ENCODE results near the gene FAM177A1. TPM values are rescaled to one million over a fixed set of nuclear protein-coding genes. Genes with fewer than 3 reads are reported as not detected.
A peak's percentile ranks its signal among the peaks of the same experiment; 100 is the strongest.
"Not testable (repeated sequence)": the region's sequence is repeated elsewhere in the genome, so short reads cannot be mapped to it uniquely, and the experiment has no call there.

The FAM177A1 gene
- 37.9 and 41.6 TPM in 2 replicates for total RNA-seq

GRCh38 chr14:35046048-35046750 is at the start of gene FAM177A1:
Gene FAM177A1, plus strand, starts transcription at chr14:35046272. Its CDS starts 192 bp downstream, at chr14:35046464.
- no peaks in the 10 kb centered on the region for H3K9me3 Mint-ChIP-seq
- intact Hi-C loops (cut with micrococcal nuclease), result loop anchor here (1.0 to 5.0 kb wide), 8 partner anchors 64 to 781 kb away; partner anchors contain the start of genes BRMS1L, NFKBIA, PRORP and PSMA6
- peaks cover 28% of the 10 kb centered on the region for H3K4me1 Mint-ChIP-seq
- H3K27ac Mint-ChIP-seq, result peak within 1 kb of the TSS; percentile 99
- no peaks in the 10 kb centered on the region for H3K27me3 Mint-ChIP-seq
- H3K36me3 Mint-ChIP-seq (ENCODE audit: low read depth), result peaks cover 17% of the 10 kb centered on the region
- H3K4me3 Mint-ChIP-seq, result peak within 1 kb of the TSS; percentile 96
- peak; percentile 99 for DNase-seq

- no peaks in the 10 kb centered on the region for H3K9me3 Mint-ChIP-seq
- no peak overlapping the region for H3K27ac Mint-ChIP-seq
- no peak overlapping the region for H3K4me3 Mint-ChIP-seq
- intact Hi-C loops (cut with micrococcal nuclease), result no loop called here
- no peak for DNase-seq
- peaks cover 10% of the 10 kb centered on the region for H3K4me1 Mint-ChIP-seq
- H3K27me3 Mint-ChIP-seq, result no peaks in the 10 kb centered on the region
- H3K36me3 Mint-ChIP-seq (ENCODE audit: low read depth), result peaks cover 21% of the 10 kb centered on the region
Observed at GRCh38 chr14:34997762-34998161, 48.3 kb upstream of the FAM177A1 start.

GRCh38 chr14:34999500-34999899 is 46.6 kb upstream of the FAM177A1 start:
- peaks cover 26% of the 10 kb centered on the region for H3K36me3 Mint-ChIP-seq (ENCODE audit: low read depth)
- no peak overlapping the region for H3K4me3 Mint-ChIP-seq
- intact Hi-C loops (cut with micrococcal nuclease), result no loop called here
- H3K27me3 Mint-ChIP-seq, result no peaks in the 10 kb centered on the region
- DNase-seq, result no peak
- no peaks in the 10 kb centered on the region for H3K9me3 Mint-ChIP-seq
- H3K27ac Mint-ChIP-seq, result no peak overlapping the region
- H3K4me1 Mint-ChIP-seq, result peaks cover 5% of the 10 kb centered on the region

- peaks cover 3% of the 10 kb centered on the region for H3K4me1 Mint-ChIP-seq
- intact Hi-C loops (cut with micrococcal nuclease), result no loop called here
- H3K9me3 Mint-ChIP-seq, result no peaks in the 10 kb centered on the region
- DNase-seq, result no peak
- H3K4me3 Mint-ChIP-seq, result no peak overlapping the region
- no peaks in the 10 kb centered on the region for H3K27me3 Mint-ChIP-seq
- H3K27ac Mint-ChIP-seq, result no peak overlapping the region
- H3K36me3 Mint-ChIP-seq (ENCODE audit: low read depth), result peaks cover 28% of the 10 kb centered on the region
Observed at GRCh38 chr14:35001621-35002020, 44.5 kb upstream of the FAM177A1 start.

- Mint-ChIP-seq H3K27me3 (no peaks in the 10 kb centered on the region), H3K36me3 (ENCODE audit: low read depth) (peaks cover 35% of the 10 kb centered on the region), H3K27ac (no peak overlapping the region), H3K4me3 (no peak overlapping the region), H3K4me1 (no peaks in the 10 kb centered on the region), H3K9me3 (no peaks in the 10 kb centered on the region)
- intact Hi-C loops (cut with micrococcal nuclease), result no loop called here
- no peak for DNase-seq
Observed at GRCh38 chr14:35004839-35005238, 41.2 kb upstream of the FAM177A1 start.

- Mint-ChIP-seq H3K9me3 (no peaks in the 10 kb centered on the region), H3K4me3 (no peak overlapping the region), H3K36me3 (ENCODE audit: low read depth) (peaks cover 53% of the 10 kb centered on the region), H3K4me1 (peaks cover 2% of the 10 kb centered on the region), H3K27me3 (no peaks in the 10 kb centered on the region), H3K27ac (no peak overlapping the region)
- DNase-seq, result no peak
- intact Hi-C loops (cut with micrococcal nuclease), result no loop called here
Observed at GRCh38 chr14:35016568-35016967, 29.5 kb upstream of the FAM177A1 start.

GRCh38 chr14:35020713-35021112 is 25.4 kb upstream of the FAM177A1 start:
- no peak for DNase-seq
- H3K36me3 Mint-ChIP-seq (ENCODE audit: low read depth), result peaks cover 52% of the 10 kb centered on the region
- H3K4me3 Mint-ChIP-seq, result no peak overlapping the region
- no peaks in the 10 kb centered on the region for H3K27me3 Mint-ChIP-seq
- peaks cover 2% of the 10 kb centered on the region for H3K4me1 Mint-ChIP-seq
- intact Hi-C loops (cut with micrococcal nuclease), result no loop called here
- H3K27ac Mint-ChIP-seq, result no peak overlapping the region
- no peaks in the 10 kb centered on the region for H3K9me3 Mint-ChIP-seq

- no peak for DNase-seq
- Mint-ChIP-seq H3K36me3 (ENCODE audit: low read depth) (peaks cover 52% of the 10 kb centered on the region), H3K9me3 (peaks cover 2% of the 10 kb centered on the region), H3K27ac (no peak overlapping the region), H3K27me3 (no peaks in the 10 kb centered on the region), H3K4me3 (no peak overlapping the region), H3K4me1 (no peaks in the 10 kb centered on the region)
- intact Hi-C loops (cut with micrococcal nuclease), result no loop called here
Observed at GRCh38 chr14:35028435-35028834, 17.6 kb upstream of the FAM177A1 start.

GRCh38 chr14:35032562-35032961 is 13.5 kb upstream of the FAM177A1 start:
- no peak overlapping the region for H3K27ac Mint-ChIP-seq
- H3K27me3 Mint-ChIP-seq, result no peaks in the 10 kb centered on the region
- no peaks in the 10 kb centered on the region for H3K4me1 Mint-ChIP-seq
- no peak for DNase-seq
- peaks cover 15% of the 10 kb centered on the region for H3K9me3 Mint-ChIP-seq
- H3K36me3 Mint-ChIP-seq (ENCODE audit: low read depth), result peaks cover 53% of the 10 kb centered on the region
- intact Hi-C loops (cut with micrococcal nuclease), result no loop called here
- no peak overlapping the region for H3K4me3 Mint-ChIP-seq

- no peak for DNase-seq
- Mint-ChIP-seq H3K4me1 (no peaks in the 10 kb centered on the region), H3K27me3 (no peaks in the 10 kb centered on the region), H3K36me3 (ENCODE audit: low read depth) (peaks cover 40% of the 10 kb centered on the region), H3K4me3 (no peak overlapping the region), H3K9me3 (peaks cover 15% of the 10 kb centered on the region), H3K27ac (no peak overlapping the region)
- intact Hi-C loops (cut with micrococcal nuclease), result no loop called here
Observed at GRCh38 chr14:35034440-35034833, 11.6 kb upstream of the FAM177A1 start.

GRCh38 chr14:35034944-35035554 is 11.0 kb upstream of the FAM177A1 start:
- H3K4me3 Mint-ChIP-seq; DNase-seq; H3K4me1 Mint-ChIP-seq; intact Hi-C loops (cut with micrococcal nuclease); H3K27me3 Mint-ChIP-seq; H3K27ac Mint-ChIP-seq: not testable (repeated sequence)
- Mint-ChIP-seq H3K9me3 (peaks cover 15% of the 10 kb centered on the region), H3K36me3 (ENCODE audit: low read depth) (peaks cover 38% of the 10 kb centered on the region)

GRCh38 chr14:35038312-35038711 is 7.8 kb upstream of the FAM177A1 start:
- intact Hi-C loops (cut with micrococcal nuclease); H3K27me3 Mint-ChIP-seq; H3K4me3 Mint-ChIP-seq; H3K27ac Mint-ChIP-seq; DNase-seq; H3K4me1 Mint-ChIP-seq: not testable (repeated sequence)
- peaks cover 13% of the 10 kb centered on the region for H3K9me3 Mint-ChIP-seq
- peaks cover 23% of the 10 kb centered on the region for H3K36me3 Mint-ChIP-seq (ENCODE audit: low read depth)

GRCh38 chr14:35042632-35043031 is 3.4 kb upstream of the FAM177A1 start:
- Mint-ChIP-seq H3K27me3 (no peaks in the 10 kb centered on the region), H3K4me1 (peaks cover 16% of the 10 kb centered on the region), H3K4me3 (no peak overlapping the region), H3K27ac (no peak overlapping the region), H3K9me3 (no peaks in the 10 kb centered on the region), H3K36me3 (ENCODE audit: low read depth) (no peaks in the 10 kb centered on the region)
- intact Hi-C loops (cut with micrococcal nuclease), result no loop called here
- no peak for DNase-seq

- DNase-seq, result no peak
- Mint-ChIP-seq H3K4me1 (peaks cover 20% of the 10 kb centered on the region), H3K9me3 (no peaks in the 10 kb centered on the region)
Observed at GRCh38 chr14:35043046-35043445, 3.0 kb upstream of the FAM177A1 start.

More at GRCh38 chr14:35043046-35043445, 3.0 kb upstream of the FAM177A1 start:
- H3K4me3 Mint-ChIP-seq, result no peak overlapping the region
- no peak overlapping the region for H3K27ac Mint-ChIP-seq
- H3K27me3 Mint-ChIP-seq, result no peaks in the 10 kb centered on the region
- intact Hi-C loops (cut with micrococcal nuclease), result no loop called here
- peaks cover under 1% of the 10 kb centered on the region for H3K36me3 Mint-ChIP-seq (ENCODE audit: low read depth)

Data from activated CD4-positive, alpha-beta T cell treated with anti-CD3 and anti-CD28 coated beads, Interleukin-2, amount 10 ng/mL, durations not matched to agents 24 days and 14 days (primary cell).